A549 (cell line): ENCODE measurements around the gene TBC1D10A. TPM values are rescaled to one million over a fixed set of nuclear protein-coding genes. Genes with fewer than 3 reads are reported as not detected.

Experiments used
- ATAC-seq, 2 experiments: fragments of 200-7000 bp in 1 of 2; fragments of >200 bp in 1 of 2; cut with Nextera tagmentation in 1 of 2; cut with Tn5 transposase in 1 of 2; 3 replicates each; pipeline versions ENCODE4 v1.8.0 to v1.9.1; 2018 to 2020; ENCODE audit warnings: mild to moderate bottlenecking in 1 of 2, moderate library complexity in 1 of 2
- CTCF ChIA-PET: fragments of 300-600 bp; sonication (Branson Sonifier 250); formaldehyde crosslinking; extraction: SDS; loops from one replicate; lab custom pipeline; 2021; ENCODE audit warnings: antibody characterized with exemption, inconsistent platforms; lab: Yijun Ruan, JAX
- POLR2A ChIA-PET: fragments of 350-600 bp; formaldehyde crosslinking; extraction: SDS; loops from one replicate; lab custom pipeline; 2021; ENCODE audit warnings: antibody characterized with exemption, inconsistent platforms; lab: Yijun Ruan, JAX
- DNase-seq, 2 experiments: peaks; one replicate each; pipeline versions ENCODE4 v3.0.0 to v3.0.0-alpha.2; 2011 to 2016; ENCODE audit warnings: low read depth in 1 of 2, low spot score in 1 of 2
- FAIRE-seq: peaks from 2 replicates; lab custom pipeline; 2011; peaks lifted over from hg19 to GRCh38; lab: Jason Lieb, UNC
- H3K27ac ChIP-seq, 2 experiments: fragments of >200 bp; sonication (Bioruptor Twin); formaldehyde crosslinking; 3 replicates each; pipeline ENCODE4 v1.5.1; 2016 to 2017
- H3K4me1 ChIP-seq: fragments of >200 bp; sonication (Bioruptor Twin); formaldehyde crosslinking; 3 replicates; pipeline ENCODE4 v1.6.1; 2016
- H3K4me2 ChIP-seq: fragments of >200 bp; sonication (Bioruptor Twin); formaldehyde crosslinking; 3 replicates; pipeline ENCODE4 v1.6.1; 2016
- H3K4me3 ChIP-seq: fragments of >200 bp; sonication (Bioruptor Twin); formaldehyde crosslinking; 3 replicates; pipeline ENCODE4 v1.5.1; 2016
- H3K9me3 ChIP-seq: fragments of >200 bp; sonication (Bioruptor Twin); formaldehyde crosslinking; 3 replicates; pipeline ENCODE4 v1.6.1; 2016
- ATOH8 ChIP-seq: fragments of 250-450 bp; sonication (Bioruptor Pico); IDR thresholded peaks from 2 replicates; pipeline ENCODE4 v1.5.0; 2020; ENCODE audit warnings: low read depth, mild to moderate bottlenecking, moderate library complexity
- CEBPB ChIP-seq, 2 experiments: fragments of >200 bp in 1 of 2; sonication (Bioruptor Twin) in 1 of 2; formaldehyde crosslinking in 1 of 2; IDR thresholded peaks; 2 replicates each; pipeline ENCODE4 v1.6.1; 2012 to 2016
- CHD2 ChIP-seq: fragments of 150-350 bp; IDR thresholded peaks from 2 replicates; pipeline ENCODE4 v1.6.1; 2014; ENCODE audit warnings: low read length; ENCODE audit not compliant: partially characterized antibody
- CTCF ChIP-seq: fragments of >200 bp; sonication (Bioruptor Twin); formaldehyde crosslinking; IDR thresholded peaks from 3 replicates; pipeline ENCODE4 v1.5.1; 2016
- EHF ChIP-seq: fragments of 250-450 bp; sonication (Bioruptor Pico); IDR thresholded peaks from 2 replicates; pipeline ENCODE4 v1.5.0; 2020; ENCODE audit warnings: mild to moderate bottlenecking
- EP300 ChIP-seq, 2 experiments: fragments of >200 bp; sonication (Bioruptor Twin); formaldehyde crosslinking; IDR thresholded peaks; 2 replicates in 1 of 2; 3 replicates in 1 of 2; pipeline ENCODE4 v1.6.1; 2016 to 2017
- ESRRA ChIP-seq: fragments of 150-350 bp; IDR thresholded peaks from 2 replicates; pipeline ENCODE4 v1.6.1; 2014; ENCODE audit warnings: mild to moderate bottlenecking, low read length, borderline replicate concordance
- HOXA7 ChIP-seq: fragments of 250-450 bp; sonication (Bioruptor Pico); IDR thresholded peaks from 2 replicates; pipeline ENCODE4 v1.5.0; 2020; ENCODE audit warnings: mild to moderate bottlenecking, moderate library complexity
- HOXB13 ChIP-seq: fragments of 250-450 bp; sonication (Bioruptor Pico); IDR thresholded peaks from 2 replicates; pipeline ENCODE4 v1.5.0; 2020; ENCODE audit warnings: low read depth, mild to moderate bottlenecking, moderate library complexity
- HOXB5 ChIP-seq: fragments of 250-450 bp; sonication (Bioruptor Pico); IDR thresholded peaks from 2 replicates; pipeline ENCODE4 v1.5.0; 2020; ENCODE audit warnings: mild to moderate bottlenecking, moderate library complexity
- JUNB ChIP-seq: fragments of >200 bp; sonication (Bioruptor Twin); formaldehyde crosslinking; IDR thresholded peaks from 2 replicates; pipeline ENCODE4 v1.6.1; 2016
- KDM5A ChIP-seq: fragments of 200-600 bp; sonication (generic); IDR thresholded peaks from 2 replicates; pipeline ENCODE4 v1.6.1; 2016; ENCODE audit warnings: antibody characterized with exemption, mild to moderate bottlenecking
- MAX ChIP-seq: IDR thresholded peaks from 2 replicates; pipeline ENCODE4 v1.6.1; 2012
- MAZ ChIP-seq: fragments of 150-350 bp; IDR thresholded peaks from 2 replicates; pipeline ENCODE4 v1.6.1; 2014; ENCODE audit warnings: antibody characterized with exemption, low read depth, low read length, borderline replicate concordance
- MYC ChIP-seq: IDR thresholded peaks from 2 replicates; pipeline ENCODE4 v1.6.1; 2012; ENCODE audit warnings: mild to moderate bottlenecking, inconsistent platforms, low read length, improper control_type of control experiment, borderline replicate concordance
- POLR2A ChIP-seq: IDR thresholded peaks from 2 replicates; pipeline ENCODE4 v1.6.1; 2012; ENCODE audit warnings: mild to moderate bottlenecking, low read length
- POLR2AphosphoS2 ChIP-seq: conservative IDR thresholded peaks from 2 replicates; pipeline ENCODE4 v1.6.1; 2012; ENCODE audit warnings: low read length, improper control_type of control experiment, inconsistent platforms
- RAD21 ChIP-seq, 2 experiments: fragments of >200 bp in 1 of 2; sonication (Bioruptor Twin) in 1 of 2; formaldehyde crosslinking in 1 of 2; IDR thresholded peaks in 1 of 2; conservative IDR thresholded peaks in 1 of 2; 2 replicates in 1 of 2; 3 replicates in 1 of 2; pipeline ENCODE4 v1.6.1; 2012 to 2018; ENCODE audit warnings: inconsistent platforms in 1 of 2
- RARB ChIP-seq: fragments of 250-450 bp; sonication (Bioruptor Pico); IDR thresholded peaks from 2 replicates; pipeline ENCODE4 v1.8.0; 2021; ENCODE audit warnings: mild to moderate bottlenecking, moderate library complexity
- REST ChIP-seq: fragments of 200-600 bp; sonication (generic); IDR thresholded peaks from 2 replicates; pipeline ENCODE4 v1.6.1; 2016; ENCODE audit warnings: antibody characterized with exemption, mild to moderate bottlenecking, moderate library complexity
- SMC3 ChIP-seq: fragments of >200 bp; sonication (Bioruptor Twin); formaldehyde crosslinking; IDR thresholded peaks from 3 replicates; pipeline ENCODE4 v1.6.1; 2018; ENCODE audit warnings: inconsistent platforms
- TFCP2L1 ChIP-seq: fragments of 250-450 bp; sonication (Bioruptor Pico); IDR thresholded peaks from 2 replicates; pipeline ENCODE4 v1.5.0; 2021; ENCODE audit warnings: mild to moderate bottlenecking
- USF2 ChIP-seq: fragments of 450-650 bp; IDR thresholded peaks from 2 replicates; pipeline ENCODE4 v1.6.1; 2014; ENCODE audit warnings: antibody characterized with exemption
- ZC3H11A ChIP-seq: fragments of 450-650 bp; IDR thresholded peaks from 2 replicates; pipeline ENCODE4 v1.6.1; 2014; ENCODE audit warnings: antibody characterized with exemption, mild to moderate bottlenecking
- ZFP36 ChIP-seq: fragments of 450-650 bp; IDR thresholded peaks from 2 replicates; pipeline ENCODE4 v1.6.1; 2014; ENCODE audit warnings: borderline replicate concordance; ENCODE audit not compliant: partially characterized antibody
- ZNF302 ChIP-seq: fragments of 250-450 bp; sonication (Bioruptor Pico); IDR thresholded peaks from 2 replicates; pipeline ENCODE4 v1.9.0; 2021; ENCODE audit warnings: inconsistent platforms, mild to moderate bottlenecking, moderate library complexity
- ZSCAN20 ChIP-seq: fragments of 250-450 bp; sonication (Bioruptor Pico); IDR thresholded peaks from 2 replicates; pipeline ENCODE4 v1.8.0; 2022; ENCODE audit warnings: mild to moderate bottlenecking, moderate library complexity
- WGBS: methylation state at CpG from one replicate; pipeline ENCODE4 v1.1.6; 2017; ENCODE audit errors: missing lambda C conversion rate; 5-methylcytosine and 5-hydroxymethylcytosine counted together
- polyA plus RNA-seq, 4 experiments: library from polyadenylated mRNA; depleted of rRNA in 3 of 4; stranded (reverse); fragments of >200 nt; fragmentation: RNase III in 1 of 4; extraction: RNeasy Plus Mini Kit Qiagen cat#74134 plus additional on column Dnase treatment in 1 of 4; gene quantifications; 2 replicates in 3 of 4; 3 replicates in 1 of 4; pipeline ENCODE4 v1.2.3, GENCODE V29; 2011 to 2017
- TF ChIP-seq, protein P1 (sequence below): fragments of 250-450 bp; sonication (Bioruptor Pico); IDR thresholded peaks from 2 replicates; pipeline ENCODE4 v1.5.0; 2021; ENCODE audit warnings: mild to moderate bottlenecking, moderate library complexity, borderline replicate concordance
- TF ChIP-seq, protein P2 (sequence below): IDR thresholded peaks from 2 replicates; pipeline ENCODE4 v1.6.1; 2012

TBC1D10A gene
- polyA plus RNA-seq, 2 of the 4 experiments (the other 2 are of a cell fraction): 5.8 to 6.8 TPM

- peak in 1 of 2 experiments; percentile 67 for DNase-seq
- FAIRE-seq: no peak
- Histone ChIP-seq H3K27ac (peak overlapping the region; percentile 99 to 100), H3K4me2 (peak overlapping the region; percentile 74), H3K9me3 (no peaks in the 10 kb centered on the region), H3K4me3 (no peak overlapping the region), H3K4me1 (peaks cover 55% of the 10 kb centered on the region)
- CTCF ChIA-PET: interaction anchor here (0.5 to 4.8 kb wide), 26 partner anchors 9 to 687 kb away, joined by 3 to 34 read pairs (median 4); partner anchors contain the start of genes CASTOR1, CCDC157, RNF215 and SEC14L2
- WGBS: 20% methylated on average over 14 of the region's 27 CpGs
- ATAC-seq: peak; percentile 6 to 59; a peak in 3 of 6 replicates
- POLR2A ChIA-PET: no interaction called here
- TF ChIP-seq JUNB (no peak), ZNF302 (CRISPR knock-in tag) (no peak), ZFP36 (no peak), MYC (no peak), CTCF (peak; percentile 75), TFCP2L1 (CRISPR knock-in tag) (no peak), MAX (peak; percentile 53; the same call in 1 of the 2 replicates), HOXB5 (CRISPR knock-in tag) (no peak), USF2 (no peak), ESRRA (no peak), POLR2AphosphoS2 (no peak), HOXA7 (CRISPR knock-in tag) (no peak), ZC3H11A (no peak), KDM5A (no peak), POLR2A (no peak), EP300 (IDR thresholded peaks at IDR 0.05) (no peak), EHF (0 out of 2 replicates have a peak, but pooled peaks have one; percentile 28), ZSCAN20 (CRISPR knock-in tag) (no peak), CHD2 (no peak), CEBPB (IDR thresholded peaks at IDR 0.05) (no peak), MAZ (no peak), HOXB13 (CRISPR knock-in tag) (peak; percentile 73; the same call in 1 of the 2 replicates), RARB (CRISPR knock-in tag) (no peak), SMC3 (peak; percentile 65), RAD21 (conservative IDR thresholded peaks at IDR 0.05 in 1 of 2, IDR thresholded peaks at IDR 0.05 in 1 of 2) (peak; percentile 48 to 52; a peak in 4 of 5 replicates), ATOH8 (CRISPR knock-in tag) (no peak), REST (no peak)
- TF ChIP-seq, protein P1, sequence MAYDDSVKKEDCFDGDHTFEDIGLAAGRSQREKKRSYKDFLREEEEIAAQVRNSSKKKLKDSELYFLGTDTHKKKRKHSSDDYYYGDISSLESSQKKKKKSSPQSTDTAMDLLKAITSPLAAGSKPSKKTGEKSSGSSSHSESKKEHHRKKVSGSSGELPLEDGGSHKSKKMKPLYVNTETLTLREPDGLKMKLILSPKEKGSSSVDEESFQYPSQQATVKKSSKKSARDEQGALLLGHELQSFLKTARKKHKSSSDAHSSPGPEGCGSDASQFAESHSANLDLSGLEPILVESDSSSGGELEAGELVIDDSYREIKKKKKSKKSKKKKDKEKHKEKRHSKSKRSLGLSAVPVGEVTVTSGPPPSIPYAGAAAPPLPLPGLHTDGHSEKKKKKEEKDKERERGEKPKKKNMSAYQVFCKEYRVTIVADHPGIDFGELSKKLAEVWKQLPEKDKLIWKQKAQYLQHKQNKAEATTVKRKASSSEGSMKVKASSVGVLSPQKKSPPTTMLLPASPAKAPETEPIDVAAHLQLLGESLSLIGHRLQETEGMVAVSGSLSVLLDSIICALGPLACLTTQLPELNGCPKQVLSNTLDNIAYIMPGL (CRISPR knock-in tag): no peak
- TF ChIP-seq, protein P2, sequence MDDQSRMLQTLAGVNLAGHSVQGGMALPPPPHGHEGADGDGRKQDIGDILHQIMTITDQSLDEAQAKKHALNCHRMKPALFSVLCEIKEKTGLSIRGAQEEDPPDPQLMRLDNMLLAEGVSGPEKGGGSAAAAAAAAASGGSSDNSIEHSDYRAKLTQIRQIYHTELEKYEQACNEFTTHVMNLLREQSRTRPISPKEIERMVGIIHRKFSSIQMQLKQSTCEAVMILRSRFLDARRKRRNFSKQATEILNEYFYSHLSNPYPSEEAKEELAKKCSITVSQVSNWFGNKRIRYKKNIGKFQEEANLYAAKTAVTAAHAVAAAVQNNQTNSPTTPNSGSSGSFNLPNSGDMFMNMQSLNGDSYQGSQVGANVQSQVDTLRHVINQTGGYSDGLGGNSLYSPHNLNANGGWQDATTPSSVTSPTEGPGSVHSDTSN: no peak
Measured at GRCh38 chr22:30262917-30263741, 63.6 kb downstream of the TBC1D10A start.
